HepG2 (cell line): Measurements from ENCODE around the gene AKR1A1. TPM values are rescaled to one million over a fixed set of nuclear protein-coding genes. Genes with fewer than 3 reads are reported as not detected.
A peak's percentile ranks its signal among the peaks of the same experiment; 100 is the strongest.

Source experiments
- CHCHD3 ChIP-seq: sonication (generic); formaldehyde crosslinking; IDR thresholded peaks from 2 replicates; pipeline ENCODE4 v1.8.0; 2022; ENCODE audit warnings: mild to moderate bottlenecking, missing genetic modification reagents, moderate library complexity
- TARDBP ChIP-seq: sonication (generic); formaldehyde crosslinking; IDR thresholded peaks from 2 replicates; pipeline ENCODE4 v1.8.0; 2022; ENCODE audit warnings: mild to moderate bottlenecking, missing genetic modification reagents
- TCF12 ChIP-seq, 2 experiments: fragments of 450-650 bp in 1 of 2; sonication (generic) in 1 of 2; formaldehyde crosslinking in 1 of 2; IDR thresholded peaks; 2 replicates each; pipeline versions ENCODE4 v1.6.1 to v1.8.0; 2017 to 2022; ENCODE audit warnings: antibody characterized with exemption in 1 of 2, mild to moderate bottlenecking in 1 of 2, missing genetic modification reagents in 1 of 2, moderate library complexity in 1 of 2
- ZFAT ChIP-seq: sonication (generic); formaldehyde crosslinking; conservative IDR thresholded peaks from 2 replicates; pipeline ENCODE4 v1.8.1; 2023; ENCODE audit warnings: missing genetic modification reagents, inconsistent platforms
- ZFYVE20 ChIP-seq: sonication (generic); formaldehyde crosslinking; IDR thresholded peaks from 2 replicates; pipeline ENCODE4 v1.8.0; 2023; ENCODE audit warnings: low read depth, mild to moderate bottlenecking, moderate library complexity, missing genetic modification reagents, borderline replicate concordance
- ZSCAN12 ChIP-seq: sonication (generic); formaldehyde crosslinking; IDR thresholded peaks from 2 replicates; pipeline ENCODE4 v1.9.0; 2021; ENCODE audit warnings: mild to moderate bottlenecking, missing genetic modification reagents
- polyA plus RNA-seq, 8 experiments: library from polyadenylated mRNA; depleted of rRNA in 3 of 8; stranded (reverse) in 7 of 8; unstranded in 1 of 8; fragments of >200 nt; fragmentation: Illumina TruSeq in 4 of 8; extraction: Trizol in 4 of 8; gene quantifications; 2 replicates each; pipeline versions ENCODE4 v1.2.1 to v1.2.3, GENCODE V29; 2011 to 2016; ENCODE audit warnings: low read depth in 4 of 8, missing spikeins in 1 of 8, mixed read lengths in 1 of 8; ENCODE audit not compliant: insufficient read depth in 1 of 8
- total RNA-seq, 5 experiments: library from RNA; depleted of rRNA; stranded (reverse); fragments of >200 nt; fragmentation: Illumina TruSeq; extraction: Trizol; gene quantifications; 2 replicates each; pipeline ENCODE4 v1.2.3, GENCODE V29; 2016; ENCODE audit warnings: low read depth in 1 of 5
- TF ChIP-seq, protein P1 (sequence below), 2 experiments: fragments of 450-650 bp in 1 of 2; sonication (generic) in 1 of 2; formaldehyde crosslinking in 1 of 2; IDR thresholded peaks; 2 replicates each; pipeline versions ENCODE4 v1.6.1 to v1.8.0; 2016 to 2022; ENCODE audit warnings: antibody characterized with exemption in 1 of 2, mild to moderate bottlenecking in 1 of 2, missing genetic modification reagents in 1 of 2
- TF ChIP-seq, protein P2 (sequence below): sonication (generic); formaldehyde crosslinking; conservative IDR thresholded peaks from 2 replicates; pipeline ENCODE4 v1.8.1; 2023; ENCODE audit warnings: missing genetic modification reagents
- TF ChIP-seq, protein P3 (sequence below): sonication (generic); formaldehyde crosslinking; IDR thresholded peaks from 2 replicates; pipeline ENCODE4 v1.5.1; 2020; ENCODE audit warnings: missing genetic modification reagents, mild to moderate bottlenecking, borderline replicate concordance
- TF ChIP-seq, protein P4 (sequence below): sonication (generic); formaldehyde crosslinking; IDR thresholded peaks from 2 replicates; pipeline ENCODE4 v1.9.0; 2021; ENCODE audit warnings: missing genetic modification reagents, borderline replicate concordance

AKR1A1 gene
- total and polyA plus RNA-seq, 2 of the 13 experiments (the other 11 are each of a cell fraction or from before 2014, with no cell fraction given), result 181 to 217 TPM

DNA sequence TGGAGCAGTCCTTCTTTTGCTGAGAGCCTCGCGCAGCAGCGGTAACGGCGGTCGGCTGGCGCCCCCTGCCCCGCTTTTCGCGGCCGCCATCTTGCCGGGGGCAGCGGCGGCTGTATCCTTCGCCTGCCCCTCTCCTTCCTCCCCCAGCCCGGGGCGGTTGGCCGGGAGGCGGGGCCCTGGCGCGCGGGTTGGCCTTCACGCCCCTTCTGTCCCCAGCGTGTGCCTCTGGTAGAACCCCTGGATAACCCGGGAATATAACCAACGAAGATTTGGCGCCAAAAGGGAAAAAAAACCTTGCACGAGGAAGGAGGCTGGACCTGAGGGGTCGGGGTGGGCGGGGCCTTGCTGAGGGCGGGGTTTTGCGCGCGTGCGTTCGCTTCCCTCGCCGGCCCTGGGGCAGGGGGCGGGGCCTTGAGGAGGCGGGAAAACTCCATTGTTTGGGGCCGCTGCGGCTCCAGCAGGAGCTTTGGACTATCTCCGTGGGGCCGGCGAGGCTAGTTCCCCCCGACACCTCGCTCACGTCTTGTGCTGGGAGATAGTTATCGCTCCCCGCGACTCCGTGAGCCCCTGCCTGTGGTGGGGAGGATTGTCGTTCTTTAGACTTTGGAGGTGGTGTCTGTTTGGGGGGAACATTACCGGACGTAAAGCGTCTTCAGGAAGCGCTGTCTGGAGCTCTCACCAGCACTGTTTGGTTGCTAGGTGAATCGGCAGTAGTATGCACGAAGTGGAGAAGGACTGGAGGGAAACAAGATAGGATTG, 33.9 kb downstream of the AKR1A1 start (continued):
- TF ChIP-seq, protein P1, sequence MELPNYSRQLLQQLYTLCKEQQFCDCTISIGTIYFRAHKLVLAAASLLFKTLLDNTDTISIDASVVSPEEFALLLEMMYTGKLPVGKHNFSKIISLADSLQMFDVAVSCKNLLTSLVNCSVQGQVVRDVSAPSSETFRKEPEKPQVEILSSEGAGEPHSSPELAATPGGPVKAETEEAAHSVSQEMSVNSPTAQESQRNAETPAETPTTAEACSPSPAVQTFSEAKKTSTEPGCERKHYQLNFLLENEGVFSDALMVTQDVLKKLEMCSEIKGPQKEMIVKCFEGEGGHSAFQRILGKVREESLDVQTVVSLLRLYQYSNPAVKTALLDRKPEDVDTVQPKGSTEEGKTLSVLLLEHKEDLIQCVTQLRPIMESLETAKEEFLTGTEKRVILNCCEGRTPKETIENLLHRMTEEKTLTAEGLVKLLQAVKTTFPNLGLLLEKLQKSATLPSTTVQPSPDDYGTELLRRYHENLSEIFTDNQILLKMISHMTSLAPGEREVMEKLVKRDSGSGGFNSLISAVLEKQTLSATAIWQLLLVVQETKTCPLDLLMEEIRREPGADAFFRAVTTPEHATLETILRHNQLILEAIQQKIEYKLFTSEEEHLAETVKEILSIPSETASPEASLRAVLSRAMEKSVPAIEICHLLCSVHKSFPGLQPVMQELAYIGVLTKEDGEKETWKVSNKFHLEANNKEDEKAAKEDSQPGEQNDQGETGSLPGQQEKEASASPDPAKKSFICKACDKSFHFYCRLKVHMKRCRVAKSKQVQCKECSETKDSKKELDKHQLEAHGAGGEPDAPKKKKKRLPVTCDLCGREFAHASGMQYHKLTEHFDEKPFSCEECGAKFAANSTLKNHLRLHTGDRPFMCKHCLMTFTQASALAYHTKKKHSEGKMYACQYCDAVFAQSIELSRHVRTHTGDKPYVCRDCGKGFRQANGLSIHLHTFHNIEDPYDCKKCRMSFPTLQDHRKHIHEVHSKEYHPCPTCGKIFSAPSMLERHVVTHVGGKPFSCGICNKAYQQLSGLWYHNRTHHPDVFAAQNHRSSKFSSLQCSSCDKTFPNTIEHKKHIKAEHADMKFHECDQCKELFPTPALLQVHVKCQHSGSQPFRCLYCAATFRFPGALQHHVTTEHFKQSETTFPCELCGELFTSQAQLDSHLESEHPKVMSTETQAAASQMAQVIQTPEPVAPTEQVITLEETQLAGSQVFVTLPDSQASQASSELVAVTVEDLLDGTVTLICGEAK (IDR thresholded peaks at IDR 0.05), result no peak
- TF ChIP-seq, protein P1 (CRISPR knock-in tag; IDR thresholded peaks at IDR 0.05), result no peak
- TF ChIP-seq ZFYVE20 (CRISPR knock-in tag) (no peak), ZFAT (CRISPR knock-in tag) (no peak), CHCHD3 (no peak), ZSCAN12 (0 out of 2 replicates have a peak, but pooled peaks have one; percentile 14), TARDBP (CRISPR knock-in tag) (peak; percentile 72), TCF12 (IDR thresholded peaks at IDR 0.05) (no peak), TCF12 (CRISPR knock-in tag; IDR thresholded peaks at IDR 0.05) (no peak)
- TF ChIP-seq, protein P2, sequence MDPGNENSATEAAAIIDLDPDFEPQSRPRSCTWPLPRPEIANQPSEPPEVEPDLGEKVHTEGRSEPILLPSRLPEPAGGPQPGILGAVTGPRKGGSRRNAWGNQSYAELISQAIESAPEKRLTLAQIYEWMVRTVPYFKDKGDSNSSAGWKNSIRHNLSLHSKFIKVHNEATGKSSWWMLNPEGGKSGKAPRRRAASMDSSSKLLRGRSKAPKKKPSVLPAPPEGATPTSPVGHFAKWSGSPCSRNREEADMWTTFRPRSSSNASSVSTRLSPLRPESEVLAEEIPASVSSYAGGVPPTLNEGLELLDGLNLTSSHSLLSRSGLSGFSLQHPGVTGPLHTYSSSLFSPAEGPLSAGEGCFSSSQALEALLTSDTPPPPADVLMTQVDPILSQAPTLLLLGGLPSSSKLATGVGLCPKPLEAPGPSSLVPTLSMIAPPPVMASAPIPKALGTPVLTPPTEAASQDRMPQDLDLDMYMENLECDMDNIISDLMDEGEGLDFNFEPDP, result no peak
- TF ChIP-seq, protein P3, sequence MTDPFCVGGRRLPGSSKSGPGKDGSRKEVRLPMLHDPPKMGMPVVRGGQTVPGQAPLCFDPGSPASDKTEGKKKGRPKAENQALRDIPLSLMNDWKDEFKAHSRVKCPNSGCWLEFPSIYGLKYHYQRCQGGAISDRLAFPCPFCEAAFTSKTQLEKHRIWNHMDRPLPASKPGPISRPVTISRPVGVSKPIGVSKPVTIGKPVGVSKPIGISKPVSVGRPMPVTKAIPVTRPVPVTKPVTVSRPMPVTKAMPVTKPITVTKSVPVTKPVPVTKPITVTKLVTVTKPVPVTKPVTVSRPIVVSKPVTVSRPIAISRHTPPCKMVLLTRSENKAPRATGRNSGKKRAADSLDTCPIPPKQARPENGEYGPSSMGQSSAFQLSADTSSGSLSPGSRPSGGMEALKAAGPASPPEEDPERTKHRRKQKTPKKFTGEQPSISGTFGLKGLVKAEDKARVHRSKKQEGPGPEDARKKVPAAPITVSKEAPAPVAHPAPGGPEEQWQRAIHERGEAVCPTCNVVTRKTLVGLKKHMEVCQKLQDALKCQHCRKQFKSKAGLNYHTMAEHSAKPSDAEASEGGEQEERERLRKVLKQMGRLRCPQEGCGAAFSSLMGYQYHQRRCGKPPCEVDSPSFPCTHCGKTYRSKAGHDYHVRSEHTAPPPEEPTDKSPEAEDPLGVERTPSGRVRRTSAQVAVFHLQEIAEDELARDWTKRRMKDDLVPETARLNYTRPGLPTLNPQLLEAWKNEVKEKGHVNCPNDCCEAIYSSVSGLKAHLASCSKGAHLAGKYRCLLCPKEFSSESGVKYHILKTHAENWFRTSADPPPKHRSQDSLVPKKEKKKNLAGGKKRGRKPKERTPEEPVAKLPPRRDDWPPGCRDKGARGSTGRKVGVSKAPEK (CRISPR knock-in tag), result no peak
- TF ChIP-seq, protein P4, sequence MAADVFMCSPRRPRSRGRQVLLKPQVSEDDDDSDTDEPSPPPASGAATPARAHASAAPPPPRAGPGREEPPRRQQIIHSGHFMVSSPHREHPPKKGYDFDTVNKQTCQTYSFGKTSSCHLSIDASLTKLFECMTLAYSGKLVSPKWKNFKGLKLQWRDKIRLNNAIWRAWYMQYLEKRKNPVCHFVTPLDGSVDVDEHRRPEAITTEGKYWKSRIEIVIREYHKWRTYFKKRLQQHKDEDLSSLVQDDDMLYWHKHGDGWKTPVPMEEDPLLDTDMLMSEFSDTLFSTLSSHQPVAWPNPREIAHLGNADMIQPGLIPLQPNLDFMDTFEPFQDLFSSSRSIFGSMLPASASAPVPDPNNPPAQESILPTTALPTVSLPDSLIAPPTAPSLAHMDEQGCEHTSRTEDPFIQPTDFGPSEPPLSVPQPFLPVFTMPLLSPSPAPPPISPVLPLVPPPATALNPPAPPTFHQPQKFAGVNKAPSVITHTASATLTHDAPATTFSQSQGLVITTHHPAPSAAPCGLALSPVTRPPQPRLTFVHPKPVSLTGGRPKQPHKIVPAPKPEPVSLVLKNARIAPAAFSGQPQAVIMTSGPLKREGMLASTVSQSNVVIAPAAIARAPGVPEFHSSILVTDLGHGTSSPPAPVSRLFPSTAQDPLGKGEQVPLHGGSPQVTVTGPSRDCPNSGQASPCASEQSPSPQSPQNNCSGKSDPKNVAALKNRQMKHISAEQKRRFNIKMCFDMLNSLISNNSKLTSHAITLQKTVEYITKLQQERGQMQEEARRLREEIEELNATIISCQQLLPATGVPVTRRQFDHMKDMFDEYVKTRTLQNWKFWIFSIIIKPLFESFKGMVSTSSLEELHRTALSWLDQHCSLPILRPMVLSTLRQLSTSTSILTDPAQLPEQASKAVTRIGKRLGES (CRISPR knock-in tag), result no peak
